ENCODE measurements around the gene TRPM1.

TRPM1 gene

GRCh38 chr15:31081056-31081455, 20.5 kb downstream of the TRPM1 start:
- H3K27ac ChIP-seq, result no peak overlapping the region
- in situ Hi-C loops (cut with HindIII; ENCODE audit: low pct_ligation_motif_present, low sequenced_read_pairs), result no loop called here
- no peaks in the 10 kb centered on the region for H3K27me3 ChIP-seq (replicated peaks)
- no peak for DNase-seq
- no peak for TF ChIP-seq CTCF (IDR thresholded peaks at IDR 0.05; ENCODE audit: low read depth, low read length, missing control alignments)
- H3K36me3 ChIP-seq (replicated peaks), result no peaks in the 10 kb centered on the region
- H3K4me3 ChIP-seq (ENCODE audit: low read depth, low read length), result no peak overlapping the region

DNA sequence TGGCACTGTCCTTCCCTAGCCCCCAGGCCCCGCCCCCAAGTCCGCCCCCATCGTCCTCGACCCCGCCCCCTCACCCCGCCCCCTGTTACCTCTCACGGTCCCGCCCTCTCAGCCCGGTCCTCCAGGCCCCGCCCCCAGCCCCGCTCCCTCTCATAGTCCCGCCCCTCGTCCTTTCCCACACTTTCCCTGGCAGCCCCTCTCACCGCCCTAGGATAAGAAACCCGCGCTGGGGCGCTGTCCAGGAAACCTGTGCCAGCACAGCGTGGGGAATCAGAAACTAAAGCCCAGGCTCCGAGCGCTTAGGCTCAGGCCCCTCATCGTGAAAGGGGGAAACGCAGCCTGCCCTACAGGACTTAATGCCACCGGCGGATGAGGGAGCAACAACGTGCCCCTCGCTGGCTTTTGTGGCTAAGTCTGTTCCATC, 20.9 kb downstream of the TRPM1 start:
- TF ChIP-seq CTCF (IDR thresholded peaks at IDR 0.05; ENCODE audit: low read depth, low read length, missing control alignments), result no peak
- no peaks in the 10 kb centered on the region for H3K36me3 ChIP-seq (replicated peaks)
- in situ Hi-C loops (cut with HindIII; ENCODE audit: low pct_ligation_motif_present, low sequenced_read_pairs), result no loop called here
- no peak overlapping the region for H3K27ac ChIP-seq
- no peak for DNase-seq
- peak overlapping the region; percentile 1 for H3K4me3 ChIP-seq (ENCODE audit: low read depth, low read length)
- H3K27me3 ChIP-seq (replicated peaks), result no peaks in the 10 kb centered on the region

GRCh38 chr15:31079519-31079918, 22.0 kb downstream of the TRPM1 start:
- Histone ChIP-seq H3K27me3 (replicated peaks) (no peaks in the 10 kb centered on the region), H3K27ac (no peak overlapping the region), H3K4me3 (ENCODE audit: low read depth, low read length) (no peak overlapping the region), H3K36me3 (replicated peaks) (no peaks in the 10 kb centered on the region)
- TF ChIP-seq CTCF (IDR thresholded peaks at IDR 0.05; ENCODE audit: low read depth, low read length, missing control alignments), result no peak
- in situ Hi-C loops (cut with HindIII; ENCODE audit: low pct_ligation_motif_present, low sequenced_read_pairs), result no loop called here
- peak; percentile 23 for DNase-seq

DNA sequence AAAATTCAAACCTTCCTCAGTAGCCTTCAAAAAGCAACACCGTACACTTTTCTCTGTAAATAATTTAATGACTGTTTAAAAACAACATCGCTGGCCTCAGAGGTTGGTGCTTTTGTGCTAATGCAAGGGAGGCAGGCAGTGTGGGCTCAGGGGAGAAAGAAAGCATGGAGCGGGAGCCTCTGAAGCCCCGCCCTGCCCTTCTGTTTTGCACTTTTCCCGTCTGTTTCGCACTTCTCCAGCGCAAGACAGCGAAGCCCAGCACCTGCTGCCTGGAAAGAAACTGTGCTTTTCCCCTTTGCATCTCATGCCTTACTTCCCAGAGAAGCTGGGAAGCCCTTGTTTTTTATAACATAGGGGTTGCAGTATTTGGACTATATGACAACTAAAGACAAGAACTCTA, 23.1 kb downstream of the TRPM1 start:
- Histone ChIP-seq H3K27ac (no peak overlapping the region), H3K36me3 (replicated peaks) (no peaks in the 10 kb centered on the region), H3K4me3 (ENCODE audit: low read depth, low read length) (no peak overlapping the region), H3K27me3 (replicated peaks) (no peaks in the 10 kb centered on the region)
- no peak for TF ChIP-seq CTCF (IDR thresholded peaks at IDR 0.05; ENCODE audit: low read depth, low read length, missing control alignments)
- in situ Hi-C loops (cut with HindIII; ENCODE audit: low pct_ligation_motif_present, low sequenced_read_pairs), result no loop called here
- no peak for DNase-seq

GRCh38 chr15:31077941-31078340, 23.6 kb downstream of the TRPM1 start:
- Histone ChIP-seq H3K27ac (no peak overlapping the region), H3K4me3 (ENCODE audit: low read depth, low read length) (no peak overlapping the region), H3K27me3 (replicated peaks) (no peaks in the 10 kb centered on the region), H3K36me3 (replicated peaks) (no peaks in the 10 kb centered on the region)
- no peak for DNase-seq
- TF ChIP-seq CTCF (IDR thresholded peaks at IDR 0.05; ENCODE audit: low read depth, low read length, missing control alignments), result no peak
- in situ Hi-C loops (cut with HindIII; ENCODE audit: low pct_ligation_motif_present, low sequenced_read_pairs), result no loop called here

GRCh38 chr15:31077181-31077580, 24.3 kb downstream of the TRPM1 start:
- no peak for DNase-seq
- Histone ChIP-seq H3K36me3 (replicated peaks) (no peaks in the 10 kb centered on the region), H3K4me3 (ENCODE audit: low read depth, low read length) (no peak overlapping the region), H3K27ac (no peak overlapping the region), H3K27me3 (replicated peaks) (no peaks in the 10 kb centered on the region)
- in situ Hi-C loops (cut with HindIII; ENCODE audit: low pct_ligation_motif_present, low sequenced_read_pairs), result no loop called here
- no peak for TF ChIP-seq CTCF (IDR thresholded peaks at IDR 0.05; ENCODE audit: low read depth, low read length, missing control alignments)

All from brain microvascular endothelial cell (primary cell).